ENCODE measurements around the gene FPGS.
A peak's percentile ranks its signal among the peaks of the same experiment; 100 is the strongest.
"Not testable (repeated sequence)": the region's sequence is repeated elsewhere in the genome, so short reads cannot be mapped to it uniquely, and the experiment has no call there.

Gene FPGS

GRCh38 chr9:127802576-127803443 lies at the start of gene FPGS:
TSS of gene FPGS (plus strand) at chr9:127802882. CDS start at chr9:127802925, 43 bp downstream.
- peak; percentile 85 for DNase-seq

DNA sequence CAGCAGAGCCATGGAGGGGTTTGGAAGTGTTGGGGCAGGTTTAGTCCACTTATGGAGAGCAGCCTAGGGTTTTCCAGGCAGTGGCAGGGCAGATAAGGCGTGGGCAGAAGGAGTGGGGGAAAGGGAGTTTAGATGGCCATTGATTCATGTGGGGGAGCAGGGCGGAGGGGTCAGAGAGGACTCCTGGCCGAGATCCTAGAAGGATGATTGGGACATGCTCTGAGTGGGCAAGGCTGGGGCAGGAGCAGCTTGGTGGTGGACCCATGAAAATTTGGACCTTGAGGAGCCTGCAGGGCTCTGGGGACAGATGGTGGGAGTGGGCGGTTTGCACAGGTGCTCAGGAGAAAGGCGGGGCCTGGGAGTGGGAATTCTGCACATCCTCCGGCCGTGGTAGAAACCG lies 49.5 kb upstream of the FPGS start:
- DNase-seq: no peak

- no peak for DNase-seq
These were observed 49.1 kb upstream of the FPGS start for GRCh38 chr9:127753622-127754021.

DNA sequence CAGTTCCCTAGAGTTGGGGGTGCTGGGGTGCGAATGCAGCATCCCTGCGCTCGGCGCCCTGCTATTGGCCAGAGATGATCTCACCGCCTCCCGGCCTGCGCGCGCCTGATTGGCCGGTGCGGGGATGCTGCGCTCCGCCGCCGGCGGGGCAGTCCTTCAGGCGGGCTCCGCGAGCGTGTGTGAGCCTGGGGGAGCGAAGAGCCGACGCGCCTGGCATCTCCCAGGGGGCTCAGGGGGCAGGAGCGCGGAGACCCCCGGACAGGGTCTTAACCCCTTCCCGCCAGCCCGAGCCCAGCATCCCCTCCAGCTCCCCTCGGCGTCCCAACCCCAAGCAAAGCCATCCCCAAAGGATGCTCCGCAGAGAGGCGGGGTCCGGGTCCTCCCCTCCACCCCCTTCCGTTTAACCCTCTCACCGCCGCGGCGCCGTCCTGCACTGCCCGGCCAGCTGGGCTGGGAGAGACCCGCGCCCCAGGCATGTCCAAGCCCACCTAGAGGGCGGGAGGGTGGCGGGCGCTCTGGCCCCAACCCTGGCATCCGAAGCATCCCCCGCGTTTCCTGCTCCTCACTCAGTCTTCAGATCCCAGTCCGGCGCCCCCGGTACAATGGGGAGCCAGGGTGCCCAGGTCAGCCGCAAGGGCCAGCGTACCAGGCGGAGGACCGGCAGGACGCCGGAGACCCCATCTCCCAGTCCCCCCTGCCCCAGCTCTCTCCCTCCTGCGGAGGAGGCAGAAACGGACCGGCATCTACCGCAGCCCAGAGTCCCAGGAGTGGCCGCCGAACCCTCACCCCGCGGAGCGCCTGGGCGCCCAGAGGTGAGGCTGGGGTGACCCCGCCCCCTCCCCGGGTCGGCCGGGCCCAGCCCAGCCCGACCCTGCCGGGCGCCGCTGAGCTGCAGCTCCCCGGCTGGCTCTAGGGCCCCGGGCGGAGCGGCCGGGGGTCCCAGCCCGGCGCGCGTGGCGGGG lies 48.3 kb upstream of the FPGS start:
- peak; percentile 37 for DNase-seq

DNA sequence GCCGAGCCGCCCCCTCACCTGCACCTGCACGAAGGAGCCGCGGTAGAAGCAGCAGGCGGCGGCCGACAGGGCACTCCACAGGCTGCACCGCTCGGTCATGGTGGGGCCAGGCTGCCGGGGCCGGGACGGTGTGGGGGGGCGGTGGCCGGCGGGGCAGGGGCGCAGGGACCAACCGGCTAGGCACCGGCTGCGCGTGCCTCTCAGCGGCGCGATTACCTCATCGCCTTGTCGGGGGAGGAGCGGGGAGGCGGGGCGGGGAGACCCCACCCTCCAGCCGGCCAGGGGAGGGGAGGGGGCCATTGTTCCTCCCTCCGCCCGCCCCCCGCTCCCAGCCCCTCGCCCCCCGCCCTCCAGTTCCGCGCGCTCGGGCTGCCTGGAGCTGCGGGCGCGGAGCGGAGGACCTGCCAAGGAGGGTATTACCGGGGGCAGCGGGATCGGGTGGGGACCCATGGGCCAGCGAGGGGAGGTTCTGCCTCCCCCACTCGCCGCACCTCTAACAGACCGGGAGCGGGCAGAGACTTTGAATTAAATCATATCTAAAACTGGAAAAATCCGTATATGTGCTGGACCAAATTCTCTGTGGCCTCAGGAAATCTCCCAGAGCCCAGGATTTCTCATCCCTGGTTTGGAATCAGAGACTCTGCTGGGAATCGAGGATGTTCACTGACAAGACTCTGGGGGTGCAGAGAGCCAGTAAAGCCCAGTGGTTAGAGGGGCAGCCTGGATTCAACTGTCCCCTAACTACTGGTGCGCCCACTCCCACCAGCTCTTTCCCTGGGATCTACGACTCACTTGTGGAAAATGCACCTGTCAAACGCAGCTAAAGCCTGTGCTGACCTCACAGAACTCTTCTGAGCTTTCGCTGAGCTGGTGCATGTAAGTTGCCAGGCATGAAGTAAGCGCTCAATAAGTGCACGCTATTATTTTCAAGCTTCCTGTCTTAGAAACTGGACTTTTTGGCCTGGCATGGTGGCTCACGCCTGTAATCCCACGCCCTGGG lies 47.3 kb upstream of the FPGS start:
- no peak for DNase-seq

GRCh38 chr9:127756233-127756632 lies 46.4 kb upstream of the FPGS start:
- DNase-seq: no peak

DNA sequence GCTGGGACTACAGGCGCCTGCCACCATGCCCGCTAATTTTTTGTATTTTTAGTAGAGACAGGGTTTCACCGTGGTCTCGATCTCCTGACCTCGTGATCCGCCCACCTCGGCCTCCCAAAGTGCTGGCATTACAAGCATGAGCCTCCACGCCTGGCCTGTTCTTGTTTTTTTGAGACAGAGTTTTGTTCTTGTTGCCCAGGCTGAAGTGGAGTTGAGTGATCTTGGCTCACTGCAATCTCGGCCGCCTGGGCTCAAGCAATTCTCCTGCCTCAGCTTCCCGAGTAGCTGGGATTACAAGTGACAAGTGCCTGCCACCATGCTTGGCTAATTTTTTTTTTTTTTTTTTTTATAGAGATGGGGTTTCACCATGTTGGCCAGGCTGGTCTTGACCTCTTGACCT lies 45.9 kb upstream of the FPGS start:
- not testable (repeated sequence) for DNase-seq

- DNase-seq: no peak
These were observed 43.8 kb upstream of the FPGS start for GRCh38 chr9:127758843-127759242.

GRCh38 chr9:127761061-127761460 lies 41.6 kb upstream of the FPGS start:
- no peak for DNase-seq

- DNase-seq: no peak
These were observed 41.2 kb upstream of the FPGS start for GRCh38 chr9:127761491-127761956.

- DNase-seq: peak; percentile 5
These were observed 40.5 kb upstream of the FPGS start for GRCh38 chr9:127762111-127762676.

GRCh38 chr9:127763918-127764384 lies 38.7 kb upstream of the FPGS start:
- DNase-seq: peak; percentile 19

DNA sequence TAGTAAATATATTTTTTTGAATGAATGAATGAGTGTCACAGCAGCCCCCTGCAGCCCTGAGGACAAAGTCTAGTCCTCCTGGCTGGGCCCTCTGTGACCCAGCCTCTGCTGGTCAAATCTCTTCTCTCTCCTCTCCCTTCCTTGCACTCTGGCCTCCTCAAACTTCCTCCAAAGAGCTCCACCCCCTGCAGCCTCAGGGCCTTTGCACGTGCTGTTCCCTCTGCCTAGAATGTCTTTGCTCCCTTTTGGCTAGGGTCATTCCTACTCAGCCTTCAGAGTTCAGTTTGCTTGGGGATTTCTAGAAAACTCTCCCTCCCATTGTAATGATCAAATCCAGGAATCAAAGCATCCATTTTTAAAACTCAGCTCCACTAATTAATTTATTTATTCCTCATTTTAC lies 37.3 kb upstream of the FPGS start:
- DNase-seq: no peak

GRCh38 chr9:127767410-127767809 lies 35.3 kb upstream of the FPGS start:
- DNase-seq: no peak

GRCh38 chr9:127767909-127768331 lies 34.8 kb upstream of the FPGS start:
- DNase-seq: no peak

DNA sequence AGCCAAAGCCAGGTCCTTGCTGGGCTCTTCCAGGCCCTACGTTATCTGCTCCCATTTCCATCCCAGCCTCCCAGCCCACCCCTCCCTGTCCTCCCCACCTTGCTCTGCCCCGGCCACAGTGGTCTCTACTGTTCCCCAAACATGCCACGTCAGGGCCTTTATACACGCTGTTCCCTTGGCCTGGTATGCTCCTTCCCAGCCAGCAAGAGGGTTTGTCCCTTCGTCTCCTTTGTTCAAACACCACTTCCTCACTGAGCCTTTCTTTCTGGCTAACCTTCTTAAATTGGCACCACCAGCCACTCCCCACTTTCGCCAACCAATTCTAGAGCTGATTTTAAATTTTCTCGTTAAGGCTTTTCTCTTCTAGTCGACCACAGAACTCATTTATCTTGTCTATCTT lies 34.0 kb upstream of the FPGS start:
- DNase-seq: no peak

GRCh38 chr9:127769101-127769500 lies 33.6 kb upstream of the FPGS start:
- no peak for DNase-seq

DNA sequence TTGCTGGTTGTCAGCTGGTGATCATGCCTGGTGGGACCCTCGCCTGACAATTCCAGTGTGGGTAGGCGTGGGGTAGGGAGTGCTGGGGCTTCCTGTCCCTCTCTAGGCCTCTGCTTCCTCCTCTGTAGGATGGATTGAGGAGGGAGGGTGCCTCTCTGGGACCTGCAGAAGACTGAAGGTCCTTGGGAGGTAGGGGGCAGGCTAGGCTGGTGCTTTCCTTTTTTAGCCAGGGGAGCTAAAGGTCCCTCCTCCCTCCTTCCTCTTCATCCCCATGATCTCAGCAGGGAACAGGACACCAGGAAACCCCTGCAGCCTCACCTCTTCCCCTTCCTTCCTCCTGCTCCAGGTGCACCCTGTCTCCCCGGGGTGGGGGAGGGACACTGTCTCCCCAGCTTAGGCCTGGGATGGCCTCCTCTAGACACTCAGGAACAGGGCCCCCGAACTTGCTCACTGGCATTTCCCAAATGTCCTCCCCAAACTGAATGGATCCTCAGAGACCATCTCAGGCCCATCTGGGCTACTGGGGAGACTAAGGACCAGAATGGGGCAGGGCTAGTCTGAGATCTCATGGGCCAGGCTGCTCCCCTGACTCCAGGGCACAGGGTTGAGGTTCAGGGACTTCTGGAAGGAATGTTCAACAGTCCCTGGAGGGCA lies 32.6 kb upstream of the FPGS start:
- DNase-seq: no peak

- DNase-seq: no peak
These were observed 32.1 kb upstream of the FPGS start for GRCh38 chr9:127770583-127770904.

- peak; percentile 89 for DNase-seq
These were observed 31.6 kb upstream of the FPGS start for GRCh38 chr9:127770905-127771569.

All from midbrain (tissue), 1 donor.